Panc1 (cell line): Measurements from ENCODE around the gene MAST3. TPM values are rescaled to one million over a fixed set of nuclear protein-coding genes. Genes with fewer than 3 reads are reported as not detected.

ENCODE experiments used
- ATAC-seq: fragments of 200-7000 bp; cut with Tn5 transposase; 2 replicates; pipeline ENCODE4 v1.9.1; 2020; ENCODE audit warnings: mild to moderate bottlenecking, moderate library complexity
- BruUV-seq: library from RNA; stranded (reverse); fragments of 400-500 nt; replicated peaks from 2 replicates; lab custom pipeline; 2021; lab: Mats Ljungman, UMichigan
- CTCF ChIA-PET: fragments of 300-600 bp; sonication (Branson Sonifier 250); formaldehyde crosslinking; loops from one replicate; lab custom pipeline; 2022; ENCODE audit warnings: antibody characterized with exemption; lab: Charles Lee
- POLR2A ChIA-PET: fragments of 300-600 bp; sonication (Branson Sonifier 250); formaldehyde crosslinking; loops from one replicate; lab custom pipeline; 2022; ENCODE audit warnings: antibody characterized with exemption; lab: Charles Lee
- DNase-seq: peaks from one replicate; pipeline ENCODE4 v3.0.0-alpha.2; 2010; ENCODE audit warnings: low read depth, low spot score
- H3K27ac ChIP-seq: 2 replicates; pipeline ENCODE4 v1.5.1; 2011; ENCODE audit warnings: mild to moderate bottlenecking, low read length, inconsistent platforms
- H3K27me3 ChIP-seq: fragments of 200-500 bp; sonication (Bioruptor generic); 2 replicates; pipeline ENCODE4 v1.6.0; 2014; ENCODE audit warnings: low read length, inconsistent platforms; ENCODE audit not compliant: control insufficient read depth, insufficient read depth
- H3K36me3 ChIP-seq: fragments of 200-500 bp; sonication (Bioruptor generic); 2 replicates; pipeline ENCODE4 v1.5.1; 2014; ENCODE audit warnings: inconsistent platforms, mild to moderate bottlenecking, low read length, moderate library complexity; ENCODE audit not compliant: control insufficient read depth, insufficient read depth
- H3K4me1 ChIP-seq: 2 replicates; pipeline ENCODE4 v1.5.1; 2011; ENCODE audit warnings: inconsistent platforms, mild to moderate bottlenecking, low read length, moderate library complexity; ENCODE audit not compliant: control insufficient read depth, insufficient read depth
- H3K4me3 ChIP-seq, 2 experiments: 2 replicates each; pipeline ENCODE4 v1.5.1; 2011 to 2012; ENCODE audit warnings: low read depth in 2 of 2, low read length in 2 of 2, mild to moderate bottlenecking in 2 of 2, inconsistent platforms in 1 of 2, moderate library complexity in 1 of 2
- H3K9me3 ChIP-seq: fragments of 200-500 bp; sonication (Bioruptor generic); 2 replicates; pipeline ENCODE4 v1.5.1; 2014; ENCODE audit warnings: low read depth, mild to moderate bottlenecking, inconsistent platforms, low read length, moderate library complexity; ENCODE audit not compliant: control insufficient read depth, insufficient read depth
- CTCF ChIP-seq: fragments of 450-650 bp; IDR thresholded peaks from 2 replicates; pipeline ENCODE4 v1.5.1; 2017; ENCODE audit warnings: mild to moderate bottlenecking
- POLR2AphosphoS5 ChIP-seq: IDR thresholded peaks from 2 replicates; pipeline ENCODE4 v1.6.1; 2012; ENCODE audit warnings: mild to moderate bottlenecking, low read depth, low read length, moderate library complexity
- REST ChIP-seq, 2 experiments: IDR thresholded peaks; 2 replicates each; pipeline ENCODE4 v1.6.1; 2011 to 2012; ENCODE audit warnings: low read depth in 2 of 2, control low read depth in 1 of 2, low read length in 1 of 2, mild to moderate bottlenecking in 1 of 2, moderate library complexity in 1 of 2; ENCODE audit not compliant: insufficient read depth in 1 of 2
- SIN3A ChIP-seq: IDR thresholded peaks from 2 replicates; pipeline ENCODE4 v1.6.1; 2012; ENCODE audit warnings: low read depth, mild to moderate bottlenecking, low read length, moderate library complexity, borderline replicate concordance; ENCODE audit not compliant: insufficient read depth
- in situ Hi-C: cut with HindIII; loops from 2 replicates; pipeline ENCODE4 v1.10.0; 2016; ENCODE audit warnings: low sequenced_read_pairs, low pct_unique_long_range_greater_than_20kb
- intact Hi-C: fragments of 100-400 bp; cut with micrococcal nuclease; formaldehyde crosslinking; loops from one replicate; pipeline ENCODE4 v1.10.0; 2022; ENCODE audit not compliant: unreplicated experiment
- total RNA-seq: library from RNA; stranded (reverse); gene quantifications from one replicate; pipeline ENCODE4 v1.2.1, GENCODE V29; 2021; ENCODE audit not compliant: unreplicated experiment

MAST3 gene
- total RNA-seq, 1 experiment from 2014 or later, result 13.1 TPM

- Histone ChIP-seq H3K36me3 (no peaks in the 10 kb centered on the region), H3K9me3 (no peaks in the 10 kb centered on the region), H3K27ac (no peak overlapping the region), H3K27me3 (no peaks in the 10 kb centered on the region), H3K4me1 (peaks cover 6% of the 10 kb centered on the region; the same call in 1 of the 2 replicates), H3K4me3 (no peak overlapping the region)
- ChIA-PET POLR2A (interaction anchor here (0.9 kb wide), 1 partner anchor 10 kb away, joined by 10 read pairs; no protein-coding TSS in a partner anchor), CTCF (interaction anchor here (0.6 kb wide), 1 partner anchor 30 kb away, joined by 5 read pairs; no protein-coding TSS in a partner anchor)
- no TSS peak for BruUV-seq
- intact Hi-C loops, result no loop called here
- no peak for DNase-seq
- no peak for ATAC-seq
- TF ChIP-seq CTCF (no peak), POLR2AphosphoS5 (peak; percentile 35; the same call in 1 of the 2 replicates)
- in situ Hi-C loops, result no loop called here
Observed at GRCh38 chr19:18171605-18172327, 74.2 kb downstream of the MAST3 start.

- no peak for DNase-seq
- Histone ChIP-seq H3K27ac (no peak overlapping the region), H3K36me3 (no peaks in the 10 kb centered on the region), H3K4me3 (no peak overlapping the region), H3K9me3 (no peaks in the 10 kb centered on the region), H3K4me1 (peaks cover 6% of the 10 kb centered on the region; the same call in 1 of the 2 replicates), H3K27me3 (no peaks in the 10 kb centered on the region)
- TF ChIP-seq POLR2AphosphoS5 (0 out of 2 replicates have a peak, but pooled peaks have one; percentile 24), SIN3A (no peak), CTCF (no peak), REST (IDR thresholded peaks at IDR 0.05; ENCODE audit: insufficient read depth in 1 of 2, low read depth in 2 of 2, low read length in 1 of 2) (no peak)
- ATAC-seq, result no peak
- CTCF ChIA-PET, result interaction anchor here (0.6 kb wide), 1 partner anchor 31 kb away, joined by 5 read pairs; no protein-coding TSS in a partner anchor
- in situ Hi-C loops, result no loop called here
- BruUV-seq, result no TSS peak
- intact Hi-C loops, result no loop called here
- POLR2A ChIA-PET, result no interaction called here
Observed at GRCh38 chr19:18172331-18173053, 74.9 kb downstream of the MAST3 start.
